ENCODE results near the gene ERVMER34-1. TPM values are rescaled to one million over a fixed set of nuclear protein-coding genes. Genes with fewer than 3 reads are reported as not detected.
A peak's percentile ranks its signal among the peaks of the same experiment; 100 is the strongest.

ERVMER34-1 gene
- total and polyA plus RNA-seq, 2 donors: 0.05 to 0.25 TPM

- peaks cover 0 to 3% of the 10 kb centered on the region in 2 donors for H3K27me3 ChIP-seq (ENCODE audit: control insufficient read depth in 2 of 2, insufficient read depth in 1 of 2, low read length in 1 of 2)
- peaks cover 7 to 22% of the 10 kb centered on the region in 2 donors for H3K4me1 ChIP-seq (ENCODE audit: control insufficient read depth in 2 of 2, insufficient read depth in 2 of 2, low read length in 2 of 2)
- H3K4me3 ChIP-seq (ENCODE audit: low read length in 2 of 2): peak overlapping the region; percentile 71 to 77
- DNase-seq (ENCODE audit: low read depth in 6 of 9, low spot score in 9 of 9): no peak
- 86% methylated on average over 12 of the region's 12 CpGs for WGBS
- H3K27ac ChIP-seq (ENCODE audit: low read depth in 1 of 2, low read length in 1 of 2): no peak overlapping the region
- peaks cover 0 to 32% of the 10 kb centered on the region in 2 donors for H3K36me3 ChIP-seq (ENCODE audit: control insufficient read depth in 2 of 2, insufficient read depth in 2 of 2, low read length in 1 of 2)
- no peaks in the 10 kb centered on the region for H3K9me3 ChIP-seq (ENCODE audit: control insufficient read depth in 2 of 2, insufficient read depth in 1 of 2, low read length in 1 of 2)
Measured at GRCh38 chr4:52713456-52713937, 37.7 kb downstream of the ERVMER34-1 start.

- H3K36me3 ChIP-seq (ENCODE audit: control insufficient read depth in 2 of 2, insufficient read depth in 2 of 2, low read length in 1 of 2): peaks cover 0 to 32% of the 10 kb centered on the region in 2 donors
- peak overlapping the region; percentile 71 to 77 for H3K4me3 ChIP-seq (ENCODE audit: low read length in 2 of 2)
- H3K27ac ChIP-seq (ENCODE audit: low read depth in 1 of 2, low read length in 1 of 2): peak overlapping the region; percentile 75 to 88
- H3K4me1 ChIP-seq (ENCODE audit: control insufficient read depth in 2 of 2, insufficient read depth in 2 of 2, low read length in 2 of 2): peaks cover 7 to 22% of the 10 kb centered on the region in 2 donors
- WGBS: under 1% methylated on average over 87 of the region's 87 CpGs
- DNase-seq (ENCODE audit: low read depth in 6 of 9, low spot score in 9 of 9): peak; percentile 74 to 96 (median 89)
- no peaks in the 10 kb centered on the region for H3K9me3 ChIP-seq (ENCODE audit: control insufficient read depth in 2 of 2, insufficient read depth in 1 of 2, low read length in 1 of 2)
- H3K27me3 ChIP-seq (ENCODE audit: control insufficient read depth in 2 of 2, insufficient read depth in 1 of 2, low read length in 1 of 2): peaks cover 0 to 3% of the 10 kb centered on the region in 2 donors
Measured at GRCh38 chr4:52712251-52713130, 38.7 kb downstream of the ERVMER34-1 start.

- Histone ChIP-seq H3K27me3 (ENCODE audit: control insufficient read depth in 2 of 2, insufficient read depth in 1 of 2, low read length in 1 of 2) (peaks cover 0 to 3% of the 10 kb centered on the region in 2 donors), H3K4me1 (ENCODE audit: control insufficient read depth in 2 of 2, insufficient read depth in 2 of 2, low read length in 2 of 2) (peaks cover 7 to 22% of the 10 kb centered on the region in 2 donors), H3K9me3 (ENCODE audit: control insufficient read depth in 2 of 2, insufficient read depth in 1 of 2, low read length in 1 of 2) (no peaks in the 10 kb centered on the region), H3K4me3 (ENCODE audit: low read length in 2 of 2) (peak overlapping the region; percentile 71 to 77), H3K36me3 (ENCODE audit: control insufficient read depth in 2 of 2, insufficient read depth in 2 of 2, low read length in 1 of 2) (peaks cover 0 to 32% of the 10 kb centered on the region in 2 donors), H3K27ac (ENCODE audit: low read depth in 1 of 2, low read length in 1 of 2) (no peak overlapping the region)
- WGBS: 26% methylated on average over 15 of the region's 15 CpGs
- no peak for DNase-seq (ENCODE audit: low read depth in 6 of 9, low spot score in 9 of 9)
Measured at GRCh38 chr4:52711834-52712250, 39.4 kb downstream of the ERVMER34-1 start.

- no peak overlapping the region for H3K27ac ChIP-seq (ENCODE audit: low read depth in 1 of 2, low read length in 1 of 2)
Measured at GRCh38 chr4:52711272-52711671, 40.0 kb downstream of the ERVMER34-1 start.

GRCh38 chr4:52709155-52709554 lies 42.1 kb downstream of the ERVMER34-1 start:
- Histone ChIP-seq H3K27me3 (ENCODE audit: control insufficient read depth in 2 of 2, insufficient read depth in 1 of 2, low read length in 1 of 2) (peaks cover 0 to 3% of the 10 kb centered on the region in 2 donors), H3K27ac (ENCODE audit: low read depth in 1 of 2, low read length in 1 of 2) (no peak overlapping the region), H3K9me3 (ENCODE audit: control insufficient read depth in 2 of 2, insufficient read depth in 1 of 2, low read length in 1 of 2) (no peaks in the 10 kb centered on the region), H3K4me3 (ENCODE audit: low read length in 2 of 2) (no peak overlapping the region), H3K36me3 (ENCODE audit: control insufficient read depth in 2 of 2, insufficient read depth in 2 of 2, low read length in 1 of 2) (peaks cover 0 to 8% of the 10 kb centered on the region in 2 donors), H3K4me1 (ENCODE audit: control insufficient read depth in 2 of 2, insufficient read depth in 2 of 2, low read length in 2 of 2) (peaks cover 7 to 18% of the 10 kb centered on the region in 2 donors)
- no peak for DNase-seq (ENCODE audit: low read depth in 6 of 9, low spot score in 9 of 9)

More at GRCh38 chr4:52711272-52711671, 40.0 kb downstream of the ERVMER34-1 start:
- H3K36me3 ChIP-seq (ENCODE audit: control insufficient read depth in 2 of 2, insufficient read depth in 2 of 2, low read length in 1 of 2): peaks cover 0 to 26% of the 10 kb centered on the region in 2 donors
- peaks cover 7 to 22% of the 10 kb centered on the region in 2 donors for H3K4me1 ChIP-seq (ENCODE audit: control insufficient read depth in 2 of 2, insufficient read depth in 2 of 2, low read length in 2 of 2)
- no peak overlapping the region for H3K4me3 ChIP-seq (ENCODE audit: low read length in 2 of 2)
- peaks cover 0 to 3% of the 10 kb centered on the region in 2 donors for H3K27me3 ChIP-seq (ENCODE audit: control insufficient read depth in 2 of 2, insufficient read depth in 1 of 2, low read length in 1 of 2)
- H3K9me3 ChIP-seq (ENCODE audit: control insufficient read depth in 2 of 2, insufficient read depth in 1 of 2, low read length in 1 of 2): no peaks in the 10 kb centered on the region
- WGBS: 87% methylated on average over 1 of the region's 1 CpG
- DNase-seq (ENCODE audit: low read depth in 6 of 9, low spot score in 9 of 9): no peak

- H3K4me1 ChIP-seq (ENCODE audit: control insufficient read depth in 2 of 2, insufficient read depth in 2 of 2, low read length in 2 of 2): no peaks in the 10 kb centered on the region
- H3K4me3 ChIP-seq (ENCODE audit: low read length in 2 of 2): no peak overlapping the region
- H3K27me3 ChIP-seq (ENCODE audit: control insufficient read depth in 2 of 2, insufficient read depth in 1 of 2, low read length in 1 of 2): no peaks in the 10 kb centered on the region
- no peak overlapping the region for H3K27ac ChIP-seq (ENCODE audit: low read depth in 1 of 2, low read length in 1 of 2)
- WGBS: 93% methylated on average over 3 of the region's 3 CpGs
- no peaks in the 10 kb centered on the region for H3K36me3 ChIP-seq (ENCODE audit: control insufficient read depth in 2 of 2, insufficient read depth in 2 of 2, low read length in 1 of 2)
- DNase-seq (ENCODE audit: low read depth in 6 of 9, low spot score in 9 of 9): no peak
- H3K9me3 ChIP-seq (ENCODE audit: control insufficient read depth in 2 of 2, insufficient read depth in 1 of 2, low read length in 1 of 2): no peaks in the 10 kb centered on the region
Measured at GRCh38 chr4:52704661-52705060, 46.6 kb downstream of the ERVMER34-1 start.

- no peak for DNase-seq (ENCODE audit: low read depth in 6 of 9, low spot score in 9 of 9)
- H3K27me3 ChIP-seq (ENCODE audit: control insufficient read depth in 2 of 2, insufficient read depth in 1 of 2, low read length in 1 of 2): no peaks in the 10 kb centered on the region
- no peaks in the 10 kb centered on the region for H3K36me3 ChIP-seq (ENCODE audit: control insufficient read depth in 2 of 2, insufficient read depth in 2 of 2, low read length in 1 of 2)
- no peaks in the 10 kb centered on the region for H3K4me1 ChIP-seq (ENCODE audit: control insufficient read depth in 2 of 2, insufficient read depth in 2 of 2, low read length in 2 of 2)
- H3K9me3 ChIP-seq (ENCODE audit: control insufficient read depth in 2 of 2, insufficient read depth in 1 of 2, low read length in 1 of 2): no peaks in the 10 kb centered on the region
- 80% methylated on average over 1 of the region's 1 CpG for WGBS
- no peak overlapping the region for H3K4me3 ChIP-seq (ENCODE audit: low read length in 2 of 2)
- H3K27ac ChIP-seq (ENCODE audit: low read depth in 1 of 2, low read length in 1 of 2): no peak overlapping the region
Measured at GRCh38 chr4:52704133-52704532, 47.1 kb downstream of the ERVMER34-1 start.

DNA sequence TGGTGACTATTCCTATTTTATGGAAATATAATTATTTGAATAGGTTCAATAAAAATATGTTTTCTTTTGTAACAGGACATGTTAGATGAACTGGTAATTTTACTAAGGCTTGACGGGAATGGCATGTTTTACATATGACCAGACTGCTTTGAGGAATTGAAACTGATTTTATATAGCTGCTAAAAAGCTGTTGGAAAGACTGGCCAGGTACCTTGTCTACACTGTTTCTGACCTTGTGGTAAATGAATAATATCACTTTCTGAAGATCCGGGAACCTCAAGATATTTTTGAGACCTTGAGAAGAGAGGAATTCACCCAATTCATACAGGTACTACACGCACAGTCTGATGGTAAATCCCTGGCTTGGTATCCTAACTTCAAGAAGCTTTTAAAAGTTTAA lies 50.0 kb downstream of the ERVMER34-1 start:
- no peaks in the 10 kb centered on the region for H3K27me3 ChIP-seq (ENCODE audit: control insufficient read depth in 2 of 2, insufficient read depth in 1 of 2, low read length in 1 of 2)
- H3K4me1 ChIP-seq (ENCODE audit: control insufficient read depth in 2 of 2, insufficient read depth in 2 of 2, low read length in 2 of 2): no peaks in the 10 kb centered on the region
- no peaks in the 10 kb centered on the region for H3K36me3 ChIP-seq (ENCODE audit: control insufficient read depth in 2 of 2, insufficient read depth in 2 of 2, low read length in 1 of 2)
- WGBS: 95% methylated on average over 3 of the region's 3 CpGs
- DNase-seq (ENCODE audit: low read depth in 6 of 9, low spot score in 9 of 9): no peak
- H3K27ac ChIP-seq (ENCODE audit: low read depth in 1 of 2, low read length in 1 of 2): no peak overlapping the region
- H3K4me3 ChIP-seq (ENCODE audit: low read length in 2 of 2): no peak overlapping the region
- no peaks in the 10 kb centered on the region for H3K9me3 ChIP-seq (ENCODE audit: control insufficient read depth in 2 of 2, insufficient read depth in 1 of 2, low read length in 1 of 2)

GRCh38 chr4:52694936-52695335 lies 56.3 kb downstream of the ERVMER34-1 start:
- Histone ChIP-seq H3K27me3 (ENCODE audit: control insufficient read depth in 2 of 2, insufficient read depth in 1 of 2, low read length in 1 of 2) (no peaks in the 10 kb centered on the region), H3K27ac (ENCODE audit: low read depth in 1 of 2, low read length in 1 of 2) (no peak overlapping the region), H3K4me3 (ENCODE audit: low read length in 2 of 2) (no peak overlapping the region), H3K9me3 (ENCODE audit: control insufficient read depth in 2 of 2, insufficient read depth in 1 of 2, low read length in 1 of 2) (no peaks in the 10 kb centered on the region), H3K4me1 (ENCODE audit: control insufficient read depth in 2 of 2, insufficient read depth in 2 of 2, low read length in 2 of 2) (no peaks in the 10 kb centered on the region), H3K36me3 (ENCODE audit: control insufficient read depth in 2 of 2, insufficient read depth in 2 of 2, low read length in 1 of 2) (no peaks in the 10 kb centered on the region)
- WGBS: 99% methylated on average over 2 of the region's 2 CpGs
- no peak for DNase-seq (ENCODE audit: low read depth in 6 of 9, low spot score in 9 of 9)

All from thymus (tissue), 11 donors.